GM19395 (cell line): ENCODE results near the gene AK5.

ENCODE experiments used
- ATAC-seq: cut with Tn5 transposase; IDR thresholded peaks from one replicate; pipeline ENCODE4 v1.9.1; 2021; ENCODE audit warnings: mild to moderate bottlenecking, moderate library complexity; ENCODE audit not compliant: unreplicated experiment

The AK5 gene

DNA sequence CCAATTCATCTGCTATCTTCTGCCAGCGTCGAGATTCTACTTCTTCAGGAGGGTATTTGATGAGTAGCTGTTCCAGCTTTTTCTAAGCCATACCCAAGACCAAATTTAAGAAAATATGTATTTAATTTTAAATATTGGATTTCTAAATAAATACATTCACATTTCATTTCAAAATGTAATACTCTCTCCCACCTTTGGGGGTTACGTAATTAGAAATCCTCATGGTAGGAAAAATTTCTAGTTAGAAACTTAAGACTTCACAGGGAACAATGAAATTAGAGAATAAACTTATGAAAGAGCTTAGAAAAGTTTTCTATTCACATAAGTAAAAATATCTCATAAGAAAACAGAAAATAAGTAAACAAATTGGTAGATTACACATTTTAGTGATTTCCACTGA is 297.7 kb downstream of the AK5 start:
- no peak for ATAC-seq

DNA sequence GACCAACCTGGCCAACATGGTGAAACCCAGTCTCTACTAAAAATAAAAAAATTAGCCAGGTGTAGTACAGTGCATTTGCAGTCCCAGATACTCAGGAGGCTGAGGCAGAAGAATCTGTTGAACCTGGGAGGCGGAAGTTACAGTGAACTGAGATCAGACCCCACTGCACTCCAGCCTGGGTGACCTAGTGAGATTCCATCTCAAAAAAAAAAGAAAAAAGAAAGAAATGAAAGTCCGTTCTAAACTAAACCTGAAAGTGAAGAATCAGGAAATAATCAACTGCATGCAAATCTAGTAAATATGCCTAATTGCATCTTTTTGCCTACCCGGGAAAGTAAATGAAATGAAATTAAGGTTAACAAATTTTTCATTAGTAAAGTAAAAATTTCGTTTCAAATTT is 301.1 kb downstream of the AK5 start:
- peak; percentile 58 for ATAC-seq

DNA sequence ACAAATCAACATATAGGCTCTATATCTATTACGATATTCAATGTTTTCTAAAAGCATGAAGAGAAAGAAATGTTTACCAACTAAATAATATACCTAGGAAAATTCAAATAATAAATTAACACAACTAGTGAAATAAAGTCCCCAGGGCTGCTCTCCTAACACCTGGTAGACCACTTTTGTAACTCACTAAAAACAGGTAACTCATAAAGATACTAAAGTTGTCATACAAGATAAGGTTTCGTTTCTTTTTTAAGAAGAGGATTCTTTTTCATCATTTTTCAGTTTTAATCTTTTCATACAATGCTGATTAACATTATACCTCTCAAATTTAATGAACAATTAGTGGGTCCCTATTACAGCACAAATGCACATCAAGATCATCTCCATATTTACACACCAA is 301.7 kb downstream of the AK5 start:
- no peak for ATAC-seq

DNA sequence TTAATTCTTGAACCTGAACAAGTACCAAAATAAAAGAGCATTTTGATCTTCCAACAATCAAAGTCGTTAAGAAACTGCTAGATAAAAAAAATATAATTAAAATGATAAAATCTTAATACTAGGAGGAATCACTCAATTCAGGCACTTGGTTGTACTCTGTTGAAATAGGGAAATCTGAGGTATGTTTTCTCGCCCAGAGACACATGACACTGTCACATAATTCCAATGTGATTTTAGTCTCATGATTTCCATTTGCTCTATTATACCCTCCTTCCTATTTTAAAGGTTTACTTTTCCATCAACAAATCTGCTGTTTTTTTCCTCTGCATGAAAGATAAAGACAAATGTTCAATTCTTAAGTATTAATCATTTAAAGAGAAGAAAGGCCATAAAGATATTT is 303.1 kb downstream of the AK5 start:
- ATAC-seq: no peak

DNA sequence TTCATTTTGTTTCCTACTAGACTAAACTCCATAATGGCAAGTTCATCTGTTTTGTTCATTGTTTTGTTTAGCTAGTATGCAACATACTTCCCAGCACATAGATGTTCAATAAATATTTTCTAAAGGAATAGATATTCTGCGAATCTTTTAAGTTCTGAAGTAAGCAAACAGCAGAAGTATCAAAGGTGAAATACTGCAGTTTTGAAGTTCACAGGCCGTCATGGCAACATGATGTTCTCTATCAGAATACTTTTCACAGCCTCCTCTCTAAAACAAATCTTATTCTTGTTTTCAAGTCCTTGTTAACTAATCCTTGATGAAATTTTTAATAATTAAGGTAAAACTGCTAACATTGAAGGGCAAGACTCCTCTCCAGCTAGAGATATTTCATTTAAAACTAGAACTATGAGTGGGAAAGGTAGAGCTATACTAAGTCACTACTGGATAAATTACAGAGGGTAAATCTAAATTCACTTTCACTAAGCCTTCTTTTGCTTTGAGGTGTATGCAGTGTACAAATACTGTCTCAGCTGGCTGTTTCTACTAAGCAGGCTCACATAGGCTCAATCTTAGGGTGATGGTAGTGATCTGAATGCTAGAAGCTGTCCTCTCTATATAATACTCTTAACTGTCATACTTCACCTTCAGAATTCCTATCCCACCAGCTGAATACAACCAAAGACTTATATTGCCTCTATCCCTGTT is 303.9 kb downstream of the AK5 start:
- no peak for ATAC-seq

DNA sequence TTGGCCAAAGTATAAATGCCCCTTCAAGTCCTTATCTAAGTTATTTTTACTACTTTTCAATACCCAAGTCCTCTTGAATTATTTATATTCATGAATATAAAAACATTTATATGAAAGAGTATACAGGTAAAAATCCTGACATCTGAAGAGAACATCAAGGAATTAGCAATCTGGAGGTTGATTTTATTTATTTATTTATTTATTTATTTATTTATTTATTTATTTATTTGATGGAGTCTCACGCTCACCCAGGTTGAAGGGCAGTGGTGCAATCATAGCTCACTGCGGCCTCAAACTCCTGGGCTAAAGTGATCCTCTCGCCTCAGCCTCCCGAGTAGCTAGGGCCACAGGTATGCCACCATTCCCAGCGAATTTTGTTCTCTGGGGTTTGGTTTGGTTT is 307.4 kb downstream of the AK5 start:
- ATAC-seq: no peak

DNA sequence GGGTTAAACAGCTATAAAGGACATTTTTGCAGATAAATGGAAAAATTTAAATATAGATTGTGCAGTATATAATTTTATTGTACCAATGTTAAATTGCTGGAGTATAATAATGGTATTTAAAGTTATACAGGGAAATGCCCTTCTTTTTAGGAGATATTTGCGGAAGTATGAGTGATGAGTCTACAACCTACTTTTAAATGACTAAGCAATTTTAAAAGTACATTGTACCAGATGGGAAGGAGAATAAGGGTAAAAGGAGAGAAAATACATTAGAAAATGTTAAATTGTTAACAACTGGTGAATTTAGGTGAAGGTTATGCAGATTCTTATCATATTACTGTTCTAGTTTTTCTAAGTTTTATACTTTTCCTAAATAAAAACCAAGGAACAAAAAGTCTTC is 308.8 kb downstream of the AK5 start:
- ATAC-seq: no peak

DNA sequence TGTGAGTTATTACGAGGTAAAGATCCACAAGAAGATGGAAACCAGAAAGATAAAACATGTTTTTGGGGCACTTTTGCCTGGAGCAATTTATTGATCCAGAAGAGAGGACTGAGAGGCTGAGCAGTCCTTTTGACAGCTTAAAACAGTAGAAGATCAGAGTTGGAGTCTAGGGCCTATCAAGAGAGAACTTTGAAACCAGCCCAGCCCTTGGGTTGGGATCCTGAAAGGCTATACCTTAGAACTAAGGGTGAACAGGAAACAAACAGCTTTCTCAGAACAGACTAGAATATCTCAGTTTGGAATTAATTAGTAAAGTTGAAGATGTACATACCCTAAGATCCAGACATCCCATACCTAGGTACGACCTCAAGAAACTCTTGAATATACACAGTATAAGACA is 311.1 kb downstream of the AK5 start:
- no peak for ATAC-seq

DNA sequence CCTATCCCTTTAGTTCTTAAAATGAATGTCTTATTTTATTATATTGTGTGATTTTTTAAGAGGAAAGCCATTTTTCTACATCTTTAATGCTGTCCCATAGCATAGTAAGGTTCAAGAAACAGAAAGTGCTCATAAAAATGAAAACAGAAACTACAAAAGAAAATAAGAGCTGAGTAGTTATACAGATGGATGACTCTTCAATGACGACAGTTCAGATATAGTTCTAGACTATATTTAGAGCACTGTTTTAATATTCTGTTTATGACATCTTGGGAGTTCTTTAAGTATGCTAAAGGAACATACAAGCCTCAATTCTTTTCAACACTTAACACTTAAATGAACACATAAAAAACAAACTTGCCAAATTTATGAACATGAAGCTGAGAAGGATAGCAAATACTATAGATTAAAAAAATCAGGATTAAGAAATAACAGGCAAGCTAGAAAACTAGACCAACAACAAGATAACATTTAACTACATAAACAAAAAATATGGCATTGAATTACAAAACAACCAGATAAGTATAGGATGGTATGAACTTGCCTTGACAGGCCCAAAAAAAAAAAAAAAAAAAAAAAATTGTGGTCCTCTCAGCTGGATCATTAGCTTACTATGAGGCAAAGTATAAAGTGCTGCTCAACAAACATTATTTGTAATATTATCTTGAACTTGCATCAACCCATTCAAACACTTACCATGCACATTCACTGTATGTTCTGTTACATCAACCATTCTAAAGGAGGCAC is 312.7 kb downstream of the AK5 start:
- peak; percentile 94 for ATAC-seq

DNA sequence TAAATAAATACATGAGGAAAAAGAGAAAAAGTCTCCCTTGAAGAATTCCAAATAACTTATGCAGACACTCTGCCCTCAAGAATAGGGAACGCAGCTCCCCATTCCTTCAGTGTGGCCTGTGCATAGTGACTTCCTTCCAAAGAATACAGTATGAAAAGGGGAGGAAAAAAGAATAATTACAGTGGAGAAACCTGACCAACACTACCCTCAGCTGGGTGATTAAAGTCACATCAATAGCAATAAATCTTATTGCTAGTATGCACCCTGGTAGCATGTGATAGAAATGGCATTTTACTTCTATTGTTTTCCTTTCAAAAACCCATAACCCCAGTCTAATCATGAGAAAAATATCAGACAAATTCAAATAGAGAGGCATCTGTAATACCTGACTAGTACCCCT is 315.5 kb downstream of the AK5 start:
- ATAC-seq: no peak

DNA sequence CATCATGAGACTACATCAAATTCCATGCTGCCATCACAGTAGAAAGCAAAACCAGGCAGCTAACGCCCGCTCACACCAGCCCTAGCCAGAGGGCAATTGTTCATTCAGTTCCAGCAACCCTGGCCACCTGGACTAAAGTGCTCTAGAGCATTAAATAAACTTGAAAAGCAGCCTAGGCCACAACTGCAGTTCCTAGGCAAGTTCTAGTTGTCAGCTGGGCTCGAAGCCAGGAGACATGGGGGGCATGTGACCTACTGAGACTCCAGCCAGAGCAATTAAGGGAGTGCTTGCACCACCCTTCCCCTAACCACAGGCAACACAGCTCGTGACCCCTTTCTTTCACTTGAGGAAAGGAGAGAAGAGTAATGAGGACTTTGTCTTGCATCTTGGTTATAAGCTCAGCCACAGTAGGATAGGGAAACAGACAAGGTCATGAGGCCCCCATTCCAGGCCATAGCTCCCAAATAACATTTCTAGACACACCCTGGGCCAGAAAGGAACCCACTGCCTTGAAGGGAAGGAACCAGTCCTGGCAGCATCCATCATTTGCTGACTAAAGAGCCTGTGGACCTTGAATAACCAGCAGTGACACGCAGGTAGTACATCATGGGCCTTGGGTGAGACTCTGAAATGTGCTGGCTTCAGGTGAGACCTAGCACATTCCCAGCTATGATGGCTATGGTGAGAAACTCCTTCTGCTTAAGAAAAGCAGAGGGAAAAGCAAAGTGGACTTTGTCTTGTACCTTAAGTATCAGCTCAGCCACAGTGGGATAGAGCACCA is 323.6 kb downstream of the AK5 start:
- no peak for ATAC-seq

DNA sequence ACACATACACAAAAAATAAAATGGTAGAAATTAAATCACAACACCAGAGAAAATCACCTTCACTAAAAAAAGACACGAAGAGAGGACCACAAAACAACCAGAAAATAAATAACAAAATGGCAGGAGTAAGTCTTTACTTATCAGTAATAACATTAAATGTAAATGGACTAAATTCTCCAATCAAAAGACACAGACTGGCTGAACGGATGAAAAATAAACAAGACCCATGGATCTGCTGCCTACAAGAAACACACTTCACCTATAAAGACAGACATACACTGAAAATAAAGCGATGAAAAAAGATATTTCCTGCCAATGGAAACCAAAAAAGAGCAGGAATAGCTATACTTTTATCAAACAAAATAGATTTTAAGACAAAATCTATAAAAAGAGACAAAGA is 327.1 kb downstream of the AK5 start:
- no peak for ATAC-seq
